ENCODE results near the gene GBF1.

DNA sequence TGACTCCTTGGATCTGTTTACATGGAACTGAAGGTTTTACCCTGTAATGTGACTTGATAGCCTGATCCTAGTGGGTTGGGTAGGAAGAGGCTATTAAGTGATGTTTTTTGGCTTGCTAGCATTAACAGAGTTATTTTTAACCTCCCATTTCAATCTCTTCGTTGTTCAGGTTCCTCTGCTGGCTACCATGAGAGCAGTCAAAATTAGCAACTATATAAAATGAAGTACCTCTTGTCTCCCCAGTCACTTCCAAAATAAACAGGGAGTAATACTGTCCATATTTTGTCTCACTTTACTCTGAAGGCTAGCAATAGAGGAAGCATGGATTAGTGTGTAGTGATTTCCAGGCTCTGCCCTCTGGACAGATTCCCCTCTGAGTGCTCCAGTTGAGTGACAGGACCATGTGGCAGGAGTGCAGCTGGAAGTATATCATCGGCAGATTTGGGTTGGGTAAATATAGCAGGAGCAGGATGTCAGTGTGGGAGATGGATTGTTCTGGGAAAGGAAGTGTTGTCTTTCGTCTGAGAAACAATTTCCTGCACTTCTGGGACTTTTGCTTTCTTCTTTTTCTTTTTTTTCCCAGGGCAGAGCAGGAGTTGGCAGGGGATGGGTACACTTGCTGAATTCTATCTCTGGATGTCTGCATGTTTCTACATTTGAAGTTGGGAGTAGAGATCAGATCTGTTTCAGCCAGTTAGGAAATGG is 35.2 kb downstream of the GBF1 start:
- TF ChIP-seq, protein P1, sequence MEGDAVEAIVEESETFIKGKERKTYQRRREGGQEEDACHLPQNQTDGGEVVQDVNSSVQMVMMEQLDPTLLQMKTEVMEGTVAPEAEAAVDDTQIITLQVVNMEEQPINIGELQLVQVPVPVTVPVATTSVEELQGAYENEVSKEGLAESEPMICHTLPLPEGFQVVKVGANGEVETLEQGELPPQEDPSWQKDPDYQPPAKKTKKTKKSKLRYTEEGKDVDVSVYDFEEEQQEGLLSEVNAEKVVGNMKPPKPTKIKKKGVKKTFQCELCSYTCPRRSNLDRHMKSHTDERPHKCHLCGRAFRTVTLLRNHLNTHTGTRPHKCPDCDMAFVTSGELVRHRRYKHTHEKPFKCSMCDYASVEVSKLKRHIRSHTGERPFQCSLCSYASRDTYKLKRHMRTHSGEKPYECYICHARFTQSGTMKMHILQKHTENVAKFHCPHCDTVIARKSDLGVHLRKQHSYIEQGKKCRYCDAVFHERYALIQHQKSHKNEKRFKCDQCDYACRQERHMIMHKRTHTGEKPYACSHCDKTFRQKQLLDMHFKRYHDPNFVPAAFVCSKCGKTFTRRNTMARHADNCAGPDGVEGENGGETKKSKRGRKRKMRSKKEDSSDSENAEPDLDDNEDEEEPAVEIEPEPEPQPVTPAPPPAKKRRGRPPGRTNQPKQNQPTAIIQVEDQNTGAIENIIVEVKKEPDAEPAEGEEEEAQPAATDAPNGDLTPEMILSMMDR (conservative IDR thresholded peaks at IDR 0.05) = no peak
- TF ChIP-seq EZH2 (IDR thresholded peaks at IDR 0.05; ENCODE audit: low read depth) = no peak
